Ectodermal cell (in vitro differentiated cells): Measurements from ENCODE around the gene MTO1. TPM values are rescaled to one million over a fixed set of nuclear protein-coding genes. Genes with fewer than 3 reads are reported as not detected.

Source experiments
- H3K27ac ChIP-seq: 2 replicates; pipeline ENCODE4 v1.7.0; 2013; ENCODE audit warnings: mild to moderate bottlenecking, low read depth, low read length; ENCODE audit not compliant: insufficient read depth, poor library complexity, severe bottlenecking
- H3K27me3 ChIP-seq: 2 replicates; pipeline ENCODE4 v1.7.0; 2013; ENCODE audit warnings: mild to moderate bottlenecking, low read length; ENCODE audit not compliant: insufficient read depth, control insufficient read depth, poor library complexity, severe bottlenecking
- H3K36me3 ChIP-seq: one replicate; pipeline ENCODE4 v1.7.0; 2013; ENCODE audit warnings: low read length; ENCODE audit not compliant: control insufficient read depth, insufficient read depth
- H3K4me1 ChIP-seq: one replicate; pipeline ENCODE4 v1.7.0; 2013; ENCODE audit warnings: low read length; ENCODE audit not compliant: control insufficient read depth, insufficient read depth
- H3K4me3 ChIP-seq: 2 replicates; pipeline ENCODE4 v1.7.0; 2013; ENCODE audit warnings: low read depth, low read length, control low read depth; ENCODE audit not compliant: insufficient read depth
- H3K9me3 ChIP-seq: 2 replicates; pipeline ENCODE4 v1.7.0; 2013; ENCODE audit warnings: mild to moderate bottlenecking, low read length, moderate library complexity; ENCODE audit not compliant: control insufficient read depth
- WGBS, 2 experiments: methylation state at CpG; one replicate each; pipeline ENCODE4 v1.1.7; 2013; ENCODE audit warnings: missing lambda C conversion rate in 2 of 2; 5-methylcytosine and 5-hydroxymethylcytosine counted together
- polyA plus RNA-seq, 4 experiments: library from polyadenylated mRNA; stranded (reverse); fragments of 50-300 nt; gene quantifications; one replicate each; pipeline ENCODE4 v1.2.3, GENCODE V29; 2013

Gene MTO1, protein sequence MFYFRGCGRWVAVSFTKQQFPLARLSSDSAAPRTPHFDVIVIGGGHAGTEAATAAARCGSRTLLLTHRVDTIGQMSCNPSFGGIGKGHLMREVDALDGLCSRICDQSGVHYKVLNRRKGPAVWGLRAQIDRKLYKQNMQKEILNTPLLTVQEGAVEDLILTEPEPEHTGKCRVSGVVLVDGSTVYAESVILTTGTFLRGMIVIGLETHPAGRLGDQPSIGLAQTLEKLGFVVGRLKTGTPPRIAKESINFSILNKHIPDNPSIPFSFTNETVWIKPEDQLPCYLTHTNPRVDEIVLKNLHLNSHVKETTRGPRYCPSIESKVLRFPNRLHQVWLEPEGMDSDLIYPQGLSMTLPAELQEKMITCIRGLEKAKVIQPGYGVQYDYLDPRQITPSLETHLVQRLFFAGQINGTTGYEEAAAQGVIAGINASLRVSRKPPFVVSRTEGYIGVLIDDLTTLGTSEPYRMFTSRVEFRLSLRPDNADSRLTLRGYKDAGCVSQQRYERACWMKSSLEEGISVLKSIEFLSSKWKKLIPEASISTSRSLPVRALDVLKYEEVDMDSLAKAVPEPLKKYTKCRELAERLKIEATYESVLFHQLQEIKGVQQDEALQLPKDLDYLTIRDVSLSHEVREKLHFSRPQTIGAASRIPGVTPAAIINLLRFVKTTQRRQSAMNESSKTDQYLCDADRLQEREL
- polyA plus RNA-seq (2013, experiment 1 of 4), result 25.4 TPM
- 22.4 TPM for polyA plus RNA-seq (2013, experiment 2 of 4)
- 25.4 TPM for polyA plus RNA-seq (2013, experiment 3 of 4)
- 23.8 TPM for polyA plus RNA-seq (2013, experiment 4 of 4)

- peaks cover 4% of the 10 kb centered on the region for H3K36me3 ChIP-seq
- no peaks in the 10 kb centered on the region for H3K27me3 ChIP-seq
- no peaks in the 10 kb centered on the region for H3K4me1 ChIP-seq
- WGBS, 2 experiments, result 1% methylated on average over 55 of the region's 55 CpGs
- H3K27ac ChIP-seq, result no peak within 1 kb of the TSS
- no peaks in the 10 kb centered on the region for H3K9me3 ChIP-seq
- H3K4me3 ChIP-seq, result peak within 1 kb of the TSS; percentile 88
Observed at GRCh38 chr6:73461537-73462350, at the start of gene MTO1. TSS of gene MTO1 (plus strand) at chr6:73461737. CDS start at chr6:73461855, 118 bp downstream.

DNA sequence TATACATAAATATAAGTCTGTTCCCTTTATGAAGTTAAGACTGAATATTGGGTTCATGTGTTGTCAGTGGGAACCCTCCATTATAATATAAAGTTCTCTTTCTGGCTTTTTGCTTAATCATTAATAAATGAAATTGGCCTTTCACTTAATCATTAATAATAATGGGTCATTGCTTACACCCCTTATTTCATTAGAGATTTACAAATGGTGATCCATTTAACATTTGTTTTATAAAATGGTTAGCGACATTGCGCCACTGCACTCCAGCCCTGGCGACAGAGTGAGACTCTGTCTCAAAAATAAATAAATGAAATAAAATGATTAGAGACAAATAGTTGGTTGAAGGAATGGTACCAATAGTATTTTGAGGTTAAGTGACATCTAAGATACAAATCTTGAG, 48.4 kb upstream of the MTO1 start:
- Histone ChIP-seq H3K27me3 (no peaks in the 10 kb centered on the region), H3K4me3 (no peak overlapping the region), H3K4me1 (no peaks in the 10 kb centered on the region), H3K36me3 (no peaks in the 10 kb centered on the region), H3K9me3 (no peaks in the 10 kb centered on the region), H3K27ac (no peak overlapping the region)
- 89 to 95% methylated on average over 3 of the region's 3 CpGs for WGBS, 2 experiments

DNA sequence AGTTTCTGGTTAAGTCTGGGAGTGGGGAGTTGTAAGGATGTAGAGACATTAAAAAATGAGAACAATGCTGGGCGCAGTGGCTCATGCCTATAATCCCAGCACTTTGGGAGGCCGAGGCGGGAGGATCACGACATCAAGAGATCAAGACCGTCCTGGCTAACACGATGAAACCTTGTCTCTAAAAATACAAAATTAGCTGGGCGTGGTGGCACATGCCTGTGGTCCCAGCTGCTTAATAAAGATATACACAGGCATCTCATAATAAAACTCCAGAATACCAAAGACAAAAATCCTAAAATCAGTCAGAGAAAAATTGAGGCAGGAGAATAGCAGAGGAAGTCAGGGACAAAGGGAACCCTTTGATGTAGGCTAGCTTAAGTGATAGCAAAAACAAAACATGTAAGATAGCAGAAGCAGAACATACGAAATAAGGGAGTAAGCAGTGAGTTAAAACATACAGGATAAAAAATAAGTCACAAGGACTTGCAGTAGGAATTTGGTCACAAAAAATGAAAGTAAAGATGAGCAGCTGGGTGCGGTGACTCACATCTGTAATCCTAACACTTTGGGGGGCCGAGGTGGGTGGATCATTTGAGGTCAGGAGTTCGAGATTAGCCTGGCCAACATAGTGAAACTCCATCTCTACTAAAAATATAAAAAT, 43.3 kb upstream of the MTO1 start:
- Histone ChIP-seq H3K27ac (no peak overlapping the region), H3K9me3 (no peaks in the 10 kb centered on the region), H3K27me3 (no peaks in the 10 kb centered on the region), H3K36me3 (no peaks in the 10 kb centered on the region), H3K4me3 (no peak overlapping the region), H3K4me1 (no peaks in the 10 kb centered on the region)
- WGBS, 2 experiments, result 93 to 94% methylated on average over 10 to 11 of the region's 11 CpGs

DNA sequence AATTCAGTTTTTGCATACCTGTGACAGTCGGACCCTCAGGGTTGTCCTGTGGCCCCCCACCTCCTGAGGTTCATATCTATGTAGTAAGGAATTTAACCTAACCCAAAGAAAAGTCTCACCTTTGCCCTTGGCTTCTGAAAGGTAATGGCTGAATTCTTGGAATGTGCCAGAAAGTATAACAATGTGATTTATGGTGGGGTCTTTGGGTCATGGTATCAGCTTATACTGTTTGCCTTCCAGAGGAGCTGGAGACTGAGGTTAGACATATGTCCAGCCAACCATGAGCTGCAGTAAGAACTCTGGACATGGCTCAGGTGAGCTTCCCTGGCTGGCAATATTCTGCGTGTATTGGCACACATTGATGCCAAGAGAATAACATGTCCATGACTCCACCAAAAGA, 40.0 kb upstream of the MTO1 start:
- Histone ChIP-seq H3K36me3 (no peaks in the 10 kb centered on the region), H3K27ac (no peak overlapping the region), H3K9me3 (no peaks in the 10 kb centered on the region), H3K4me3 (no peak overlapping the region), H3K27me3 (no peaks in the 10 kb centered on the region), H3K4me1 (no peaks in the 10 kb centered on the region)
- WGBS, 2 experiments, result 97 to 98% methylated on average over 1 to 2 of the region's 2 CpGs

DNA sequence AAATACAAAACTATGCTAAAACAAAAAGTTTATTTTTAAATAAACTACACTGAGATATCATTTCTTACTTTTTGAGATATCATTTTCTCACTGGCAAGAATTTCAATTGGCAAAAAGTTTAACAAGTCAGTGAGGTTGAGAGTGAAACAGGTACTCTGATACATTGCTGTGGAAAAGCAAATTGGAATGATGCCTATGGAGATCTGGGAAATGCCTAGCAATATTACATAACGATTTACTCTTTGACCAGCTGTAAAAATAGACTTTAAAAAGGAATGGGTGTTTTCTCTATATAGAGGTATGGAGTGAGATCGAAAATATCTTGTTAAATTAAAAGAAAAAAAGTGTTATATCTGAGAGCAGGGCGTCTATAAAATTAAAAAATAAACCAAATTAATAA, 26.3 kb upstream of the MTO1 start:
- Histone ChIP-seq H3K36me3 (no peaks in the 10 kb centered on the region), H3K4me1 (no peaks in the 10 kb centered on the region), H3K27ac (no peak overlapping the region), H3K27me3 (no peaks in the 10 kb centered on the region), H3K9me3 (no peaks in the 10 kb centered on the region), H3K4me3 (no peak overlapping the region)
- 93 to 100% methylated on average over 2 to 3 of the region's 3 CpGs for WGBS, 2 experiments

GRCh38 chr6:73443555-73443954, 18.0 kb upstream of the MTO1 start:
- Histone ChIP-seq H3K4me3 (no peak overlapping the region), H3K27me3 (no peaks in the 10 kb centered on the region), H3K27ac (no peak overlapping the region), H3K4me1 (no peaks in the 10 kb centered on the region), H3K9me3 (no peaks in the 10 kb centered on the region), H3K36me3 (no peaks in the 10 kb centered on the region)
- WGBS, 2 experiments, result 91 to 99% methylated on average over 2 to 3 of the region's 3 CpGs

DNA sequence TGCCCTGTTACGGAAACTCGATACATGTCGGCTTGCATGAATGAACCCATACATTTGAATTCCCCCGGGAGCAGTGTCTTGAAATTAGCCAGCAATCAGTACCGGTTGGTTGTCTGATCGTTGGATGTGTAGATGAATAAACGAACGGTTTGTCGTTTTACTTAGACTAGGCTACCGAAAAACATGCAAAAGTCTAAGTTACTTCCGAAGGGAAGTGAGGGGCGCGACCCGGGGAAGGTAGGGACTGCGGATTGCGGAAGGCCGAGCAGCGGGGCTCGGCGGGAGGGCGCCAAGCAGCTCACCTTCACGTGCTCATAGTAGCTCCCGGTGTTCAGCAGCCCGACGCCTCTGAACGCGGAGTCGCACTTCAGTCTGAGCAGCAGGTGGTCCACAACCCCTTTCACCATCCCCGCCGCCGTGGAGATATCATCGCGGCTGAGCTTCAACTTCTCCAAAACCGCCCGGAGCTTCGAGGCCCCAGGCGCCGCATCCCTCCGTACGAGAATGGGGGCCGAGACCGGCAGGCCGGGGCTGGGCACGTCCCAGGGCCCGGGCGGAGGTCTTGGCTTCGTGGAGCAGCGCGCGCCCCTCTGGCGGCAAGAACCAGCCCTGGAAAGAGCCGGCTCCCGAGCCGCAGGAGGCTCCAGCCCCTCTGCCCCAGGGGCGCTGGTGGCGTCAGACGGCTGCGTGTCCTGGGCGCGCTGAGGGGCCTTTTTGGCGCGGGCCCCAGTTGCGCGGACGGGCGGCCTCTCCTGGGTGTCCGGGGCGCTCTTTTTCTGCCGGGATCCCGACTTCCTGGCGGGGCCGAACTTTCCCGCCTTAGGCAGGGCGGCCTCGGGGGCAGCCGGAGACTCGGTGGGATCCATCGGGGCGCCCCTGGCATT, 10.1 kb upstream of the MTO1 start:
- Histone ChIP-seq H3K36me3 (no peaks in the 10 kb centered on the region), H3K27ac (no peak overlapping the region), H3K4me1 (no peaks in the 10 kb centered on the region), H3K4me3 (peak overlapping the region; percentile 39), H3K27me3 (peaks cover 28% of the 10 kb centered on the region), H3K9me3 (no peaks in the 10 kb centered on the region)
- WGBS, 2 experiments, result 12 to 13% methylated on average over 79 of the region's 79 CpGs

DNA sequence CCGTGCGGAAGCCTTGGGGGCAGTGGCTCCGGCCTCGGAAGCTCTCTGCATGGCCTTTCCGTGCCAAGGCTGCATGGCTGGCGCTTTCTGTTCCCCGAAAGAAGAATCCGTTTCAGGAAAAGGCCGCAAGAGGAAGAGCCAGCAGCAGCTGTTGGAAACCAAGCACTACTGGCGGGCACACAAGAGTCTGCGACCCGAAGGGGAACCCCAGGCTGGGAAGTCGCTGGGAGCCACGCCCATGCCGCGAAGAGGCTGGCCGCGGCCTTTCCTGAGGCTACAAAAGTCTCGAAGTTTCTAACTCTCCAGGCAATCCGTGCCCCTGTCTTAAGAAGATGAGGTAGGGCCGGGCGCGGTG, 9.5 kb upstream of the MTO1 start, which contains the start of gene CGAS:
CGAS (minus strand) TSS at position 191 of the 355 bp plus-strand sequence; CDS start at position 75, 116 bp downstream.
- no peaks in the 10 kb centered on the region for H3K9me3 ChIP-seq
- 30 to 32% methylated on average over 23 of the region's 23 CpGs for WGBS, 2 experiments
- peaks cover 28% of the 10 kb centered on the region for H3K27me3 ChIP-seq
- no peaks in the 10 kb centered on the region for H3K4me1 ChIP-seq
- no peaks in the 10 kb centered on the region for H3K36me3 ChIP-seq
- H3K27ac ChIP-seq, result no peak within 1 kb of the TSS
- peak within 1 kb of the TSS; percentile 39 for H3K4me3 ChIP-seq
